ENCODE measurements around the gene NPR1. TPM values are rescaled to one million over a fixed set of nuclear protein-coding genes. Genes with fewer than 3 reads are reported as not detected.
A peak's percentile ranks its signal among the peaks of the same experiment; 100 is the strongest.
"Not testable (repeated sequence)": the region's sequence is repeated elsewhere in the genome, so short reads cannot be mapped to it uniquely, and the experiment has no call there.

The NPR1 gene
- total RNA-seq, 1 donor from 2014 or later: not detected

DNA sequence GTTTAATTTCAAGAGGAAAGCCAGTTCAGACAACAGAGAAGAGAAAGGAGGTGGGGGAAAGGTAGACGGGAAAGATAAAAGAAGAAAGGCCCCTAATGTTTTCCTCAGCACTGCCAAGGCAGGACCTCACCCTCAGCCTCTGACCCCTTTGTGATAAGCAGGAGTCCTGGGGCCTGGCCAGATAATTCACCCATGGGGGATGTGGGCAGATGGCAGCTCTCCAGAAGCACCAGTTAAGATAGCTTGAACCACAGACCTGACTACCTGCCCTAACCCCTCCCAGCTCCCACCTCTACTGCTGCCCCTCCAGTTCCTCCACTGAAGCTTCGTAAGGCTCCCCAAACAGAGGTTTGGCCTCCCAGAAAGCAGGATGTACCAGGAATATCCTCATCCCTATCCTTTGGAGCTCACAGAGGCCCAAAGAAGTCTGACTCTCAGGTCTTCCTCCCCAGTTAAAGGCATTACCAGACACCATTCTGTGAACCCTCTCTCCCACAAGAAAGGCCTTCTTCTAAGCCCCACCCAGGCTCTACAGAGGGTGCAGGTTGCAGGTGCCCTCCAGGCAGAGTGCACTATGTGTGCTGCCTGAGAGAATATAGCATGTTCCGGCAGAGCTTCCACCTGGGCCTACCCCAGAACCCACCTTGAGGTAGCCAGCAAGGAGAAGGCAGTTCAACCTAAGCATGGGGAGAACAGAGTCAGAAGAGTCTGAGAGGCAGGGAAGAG, 29.2 kb upstream of the NPR1 start:
- no peak for DNase-seq (ENCODE audit: low read depth)

DNA sequence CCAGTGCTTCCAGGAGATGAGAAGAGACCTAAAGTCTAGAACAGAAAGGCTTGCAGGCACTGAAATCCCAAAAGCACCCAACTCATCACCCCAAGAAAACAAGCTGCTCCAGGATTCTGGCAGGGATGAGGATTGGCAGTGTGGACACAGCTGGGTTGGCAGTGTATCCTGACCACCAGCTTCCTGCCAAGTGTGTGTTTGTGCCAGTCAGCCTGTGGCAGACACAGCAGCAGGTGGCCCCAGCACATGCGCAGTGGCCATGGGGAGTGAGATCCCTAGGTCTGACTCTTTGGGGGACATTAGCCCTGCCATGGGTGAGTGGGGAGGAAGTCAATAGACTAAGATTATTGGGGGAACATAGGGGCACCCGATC, 28.6 kb upstream of the NPR1 start:
- peak; percentile 95 for DNase-seq (ENCODE audit: low read depth)

DNA sequence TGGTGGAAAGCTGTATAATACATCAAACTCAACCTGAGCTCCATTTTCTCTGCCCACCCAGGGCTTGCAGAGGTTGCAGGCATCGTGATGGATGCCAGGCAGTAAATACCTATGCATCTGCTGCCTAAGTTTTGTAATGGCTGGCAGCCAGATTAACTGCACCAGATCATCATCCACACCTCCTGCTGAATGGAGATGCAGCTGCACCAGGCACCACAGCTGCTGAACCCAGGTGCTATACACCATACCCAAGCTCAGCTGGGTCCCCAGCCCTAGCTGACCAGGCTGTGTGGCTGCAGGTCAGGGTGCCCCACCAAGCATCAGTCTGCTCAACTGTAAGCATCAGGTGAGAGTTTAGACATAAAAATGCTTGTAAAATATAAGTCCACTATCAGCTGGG, 26.7 kb upstream of the NPR1 start:
- no peak for DNase-seq (ENCODE audit: low read depth)

DNA sequence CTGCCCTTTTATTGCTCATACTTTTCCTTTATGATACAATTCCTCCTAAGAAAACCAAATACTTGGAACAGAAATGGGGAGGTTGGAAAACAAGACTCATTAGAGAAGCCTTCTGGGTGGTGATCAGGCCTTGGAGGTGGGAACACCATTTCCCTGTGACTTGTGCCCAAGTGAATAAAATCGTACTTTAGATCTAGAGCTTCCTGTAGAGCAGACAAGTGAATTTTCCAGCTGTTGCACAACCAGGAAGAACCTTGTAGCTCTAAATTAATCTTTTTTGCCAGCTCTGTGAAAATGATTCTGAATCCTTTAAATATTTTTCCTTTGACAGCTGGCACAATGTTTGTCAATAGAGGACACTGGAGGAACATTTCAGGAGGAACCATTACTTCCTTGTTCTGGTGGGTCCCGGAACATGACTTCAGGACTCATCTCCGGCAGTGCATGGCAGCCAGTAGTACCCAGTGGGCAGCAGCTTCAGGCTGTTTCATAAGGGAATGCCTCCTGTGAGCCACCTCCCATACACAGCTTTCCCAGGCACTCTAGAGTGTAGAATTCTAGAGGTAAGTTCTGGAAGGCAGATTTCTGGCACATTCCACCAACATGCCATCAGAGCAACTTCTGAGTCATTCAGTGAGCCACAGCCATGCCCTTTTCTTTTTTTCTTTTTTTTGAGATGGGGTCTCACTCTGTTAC, 25.5 kb upstream of the NPR1 start:
- no peak for DNase-seq (ENCODE audit: low read depth)

DNA sequence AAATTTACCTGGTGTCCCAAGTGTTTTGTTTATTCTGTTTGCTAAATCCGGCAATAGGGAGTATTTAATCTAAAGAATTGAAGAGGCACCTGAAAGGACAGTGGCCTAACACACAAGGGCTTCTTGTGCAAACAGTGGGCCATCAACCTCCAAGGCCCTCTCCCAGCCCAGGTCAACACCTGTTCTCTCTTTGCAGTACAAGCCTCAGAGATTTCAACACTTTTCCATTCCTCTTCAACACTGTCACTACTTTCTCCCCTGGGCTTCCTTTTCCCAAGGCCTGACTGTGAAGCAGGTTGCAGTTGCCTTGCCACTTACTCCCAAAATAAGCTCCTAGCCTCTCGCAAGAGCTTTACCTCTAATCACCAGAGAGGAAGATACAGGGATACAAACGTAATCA, 23.2 kb upstream of the NPR1 start:
- no peak for DNase-seq (ENCODE audit: low read depth)

DNA sequence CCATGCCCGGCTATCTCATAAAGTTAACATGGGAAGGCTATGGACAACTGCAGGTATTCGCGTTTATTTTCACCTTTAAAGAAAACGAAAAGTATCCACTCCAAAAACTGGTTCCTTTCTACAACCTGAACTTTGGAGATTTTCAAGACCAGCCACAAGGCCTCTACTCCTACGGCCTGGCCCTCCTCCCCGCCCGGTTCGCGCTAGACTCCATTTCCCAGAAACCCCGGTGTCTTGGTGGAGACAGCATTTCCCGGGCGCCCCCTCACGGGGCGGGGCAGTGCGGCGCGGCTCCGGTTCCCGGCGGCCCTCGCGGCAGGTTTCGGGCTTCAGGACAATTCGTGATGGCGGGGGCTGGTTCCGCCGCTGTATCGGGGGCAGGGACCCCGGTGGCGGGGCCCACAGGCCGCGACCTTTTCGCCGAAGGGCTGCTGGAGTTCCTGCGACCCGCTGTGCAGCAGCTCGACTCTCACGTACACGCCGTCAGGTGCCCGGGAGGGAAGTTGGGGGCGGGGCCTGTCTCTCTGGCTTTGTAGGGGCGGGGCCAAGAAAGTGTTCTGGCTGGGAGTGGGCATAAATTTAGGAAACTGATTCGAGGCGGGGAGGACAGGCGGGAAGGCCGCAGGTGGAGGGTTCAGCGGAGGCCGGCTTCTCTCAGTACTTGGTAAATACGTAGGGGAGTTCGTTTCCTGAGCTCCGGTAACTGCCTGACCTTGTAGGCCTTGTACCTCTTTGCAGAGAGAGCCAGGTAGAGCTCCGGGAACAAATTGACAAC, 19.9 kb upstream of the NPR1 start, which contains the start of gene SNAPIN:
TSS of gene SNAPIN (plus strand) at position 304 of the 775 bp plus-strand sequence. CDS start at position 345, 41 bp downstream.
- peak; percentile 93 for DNase-seq (ENCODE audit: low read depth)

DNA sequence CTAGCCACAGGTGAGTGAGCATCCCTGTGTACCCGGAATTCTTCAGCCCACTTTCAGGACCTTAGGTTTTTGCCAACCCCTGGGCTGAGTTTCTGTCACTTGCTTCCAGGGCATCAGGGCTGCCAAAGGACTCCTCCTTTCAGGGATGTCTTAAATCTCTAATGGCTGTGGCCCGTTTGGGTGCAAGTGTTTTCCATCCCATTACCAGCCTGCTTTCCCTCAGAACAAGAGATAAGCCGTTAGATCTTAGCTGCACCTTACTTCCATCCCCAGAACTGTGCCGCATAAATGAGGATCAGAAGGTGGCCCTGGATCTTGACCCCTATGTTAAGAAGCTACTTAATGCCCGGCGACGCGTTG, 19.3 kb upstream of the NPR1 start:
- no peak for DNase-seq (ENCODE audit: low read depth)

DNA sequence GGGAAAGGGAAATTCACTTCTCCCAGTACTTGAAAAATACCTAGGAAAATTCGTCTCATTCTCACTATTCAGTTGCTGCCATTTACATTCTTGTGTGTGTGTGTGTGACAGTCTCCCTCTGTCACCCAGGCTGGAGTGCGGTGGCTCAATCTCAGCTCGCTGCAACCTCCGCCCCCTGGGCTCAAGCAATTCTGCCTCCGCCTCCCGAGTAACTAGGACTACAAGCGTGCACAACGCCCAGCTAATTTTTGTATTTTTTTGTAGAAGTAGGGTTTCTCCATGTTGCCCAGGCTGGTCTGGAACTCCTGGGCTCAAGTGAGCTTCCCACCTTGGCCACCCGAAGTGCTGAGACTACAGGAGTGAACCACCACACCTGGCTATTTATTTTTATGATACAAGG, 18.8 kb upstream of the NPR1 start:
- DNase-seq (ENCODE audit: low read depth): no peak

DNA sequence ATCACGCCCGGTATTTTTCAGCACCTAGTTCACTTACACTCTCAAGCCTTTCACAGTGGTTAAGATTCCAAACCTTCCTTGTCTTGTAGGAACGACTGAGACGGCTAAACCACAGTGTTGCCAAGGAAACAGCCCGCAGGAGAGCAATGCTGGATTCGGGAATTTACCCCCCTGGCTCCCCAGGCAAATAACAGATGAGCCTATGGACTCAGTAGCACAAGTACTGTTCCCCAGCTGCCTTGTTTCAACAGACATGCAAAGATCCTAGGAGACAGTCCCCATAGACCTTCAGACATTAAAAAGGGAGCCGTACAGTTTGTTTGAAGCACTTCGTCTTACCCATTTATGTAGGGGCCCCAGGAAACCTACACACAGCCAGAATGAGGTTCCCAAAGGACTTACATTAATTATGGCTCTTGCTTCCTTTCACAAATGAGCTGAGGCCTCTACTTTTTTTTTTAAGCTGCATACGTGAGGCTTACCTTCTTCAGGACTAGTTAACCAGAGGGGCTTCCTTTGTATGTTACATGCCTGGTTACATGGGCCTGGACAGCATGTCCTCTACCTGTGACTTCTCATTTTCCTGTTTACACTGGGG, 17.3 kb upstream of the NPR1 start:
- DNase-seq (ENCODE audit: low read depth): no peak

DNA sequence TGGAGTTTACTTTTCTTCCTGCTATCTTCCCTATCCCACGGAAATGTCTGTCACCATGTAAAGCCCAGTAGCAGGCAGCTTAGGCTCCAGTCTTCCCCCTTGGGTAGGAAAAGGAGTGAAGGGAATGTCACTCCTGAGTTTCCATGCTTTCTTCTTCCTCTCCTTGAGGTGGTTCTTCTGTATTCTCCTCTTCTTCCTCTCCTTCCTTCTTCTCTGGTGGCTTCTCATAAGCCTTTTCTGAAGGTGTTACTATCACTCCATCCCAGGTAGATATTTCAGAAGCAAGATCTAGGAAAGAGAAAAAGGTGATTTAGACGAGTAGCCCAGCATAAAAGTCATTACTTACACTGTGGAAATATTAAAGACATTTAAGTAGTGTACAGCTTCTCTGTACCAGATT, 16.2 kb upstream of the NPR1 start:
- no peak for DNase-seq (ENCODE audit: low read depth)

DNA sequence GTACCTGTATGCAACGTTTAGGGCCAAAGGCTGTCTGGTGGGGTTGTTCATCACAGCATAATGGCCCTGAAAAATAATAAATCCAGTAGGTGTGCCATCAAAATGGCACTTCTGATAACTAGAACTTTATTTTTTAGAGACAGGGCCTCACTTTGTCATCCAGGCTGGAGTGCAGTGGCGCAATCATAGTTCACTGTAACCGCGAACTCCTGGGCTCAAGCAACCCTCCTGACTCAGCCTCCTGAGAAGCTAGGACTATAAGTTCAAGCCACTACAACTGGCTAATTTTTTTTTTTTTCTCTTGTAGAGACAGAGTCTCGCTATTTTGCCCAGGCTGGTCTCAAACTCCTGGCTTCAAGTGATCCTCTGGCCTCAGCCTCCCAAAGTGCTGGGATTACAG, 15.3 kb upstream of the NPR1 start:
- DNase-seq (ENCODE audit: low read depth): no peak

DNA sequence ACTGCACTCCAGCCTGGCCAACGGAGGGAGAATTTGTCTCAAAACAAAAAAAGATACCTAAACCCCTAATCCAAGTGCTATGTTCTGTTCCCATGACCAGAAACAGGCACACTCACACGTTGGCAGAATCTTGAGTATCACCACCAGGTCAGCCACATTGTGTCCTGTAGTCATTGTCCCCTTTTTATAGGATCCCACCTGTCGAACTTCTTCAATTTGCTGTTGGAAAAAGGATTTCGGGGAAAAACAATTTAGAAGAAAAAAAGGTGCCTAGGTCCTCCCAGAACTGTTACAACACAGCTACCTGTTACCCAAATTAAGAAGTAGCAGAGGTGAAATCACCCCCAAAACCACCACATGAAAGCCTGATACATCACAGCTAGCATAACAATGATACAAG, 11.0 kb upstream of the NPR1 start:
- no peak for DNase-seq (ENCODE audit: low read depth)

DNA sequence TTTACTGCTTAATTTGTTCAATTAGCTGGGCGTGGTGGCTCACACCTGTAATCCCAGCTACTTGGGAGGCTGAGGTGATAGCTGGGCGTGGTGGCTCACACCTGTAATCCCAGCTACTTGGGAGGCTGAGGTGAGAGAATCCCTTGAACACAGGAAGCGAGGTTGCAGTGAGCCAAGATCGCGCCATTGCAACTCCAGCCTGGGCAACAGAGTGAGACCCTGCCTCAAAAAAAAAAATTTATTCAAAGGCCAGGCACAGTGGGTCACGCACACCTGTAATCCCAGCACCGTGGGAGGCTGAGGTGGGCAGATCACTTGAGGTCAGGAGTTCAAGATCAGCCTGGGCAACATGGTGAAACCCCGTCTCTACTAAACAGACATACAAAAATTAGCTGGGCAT, 9.8 kb upstream of the NPR1 start:
- DNase-seq (ENCODE audit: low read depth): not testable (repeated sequence)

DNA sequence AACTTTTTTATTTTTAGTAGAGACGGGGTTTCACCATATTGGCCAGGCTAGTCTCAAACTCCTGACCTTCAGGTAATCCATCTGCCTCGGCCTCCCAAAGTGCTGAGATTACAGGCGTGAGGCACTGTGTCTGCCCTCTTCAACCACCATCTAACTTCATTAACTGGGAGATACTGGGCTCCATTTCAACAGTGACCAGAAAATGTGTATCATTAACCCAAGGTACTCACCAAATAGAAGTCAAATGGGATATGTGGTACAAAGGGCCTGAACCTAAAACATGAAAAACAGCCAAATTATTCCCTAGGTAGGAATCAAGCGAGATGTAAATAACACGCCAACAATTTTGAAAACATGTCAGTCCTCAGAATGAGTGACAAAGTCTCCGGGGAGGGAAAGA, 8.9 kb upstream of the NPR1 start:
- DNase-seq (ENCODE audit: low read depth): no peak

DNA sequence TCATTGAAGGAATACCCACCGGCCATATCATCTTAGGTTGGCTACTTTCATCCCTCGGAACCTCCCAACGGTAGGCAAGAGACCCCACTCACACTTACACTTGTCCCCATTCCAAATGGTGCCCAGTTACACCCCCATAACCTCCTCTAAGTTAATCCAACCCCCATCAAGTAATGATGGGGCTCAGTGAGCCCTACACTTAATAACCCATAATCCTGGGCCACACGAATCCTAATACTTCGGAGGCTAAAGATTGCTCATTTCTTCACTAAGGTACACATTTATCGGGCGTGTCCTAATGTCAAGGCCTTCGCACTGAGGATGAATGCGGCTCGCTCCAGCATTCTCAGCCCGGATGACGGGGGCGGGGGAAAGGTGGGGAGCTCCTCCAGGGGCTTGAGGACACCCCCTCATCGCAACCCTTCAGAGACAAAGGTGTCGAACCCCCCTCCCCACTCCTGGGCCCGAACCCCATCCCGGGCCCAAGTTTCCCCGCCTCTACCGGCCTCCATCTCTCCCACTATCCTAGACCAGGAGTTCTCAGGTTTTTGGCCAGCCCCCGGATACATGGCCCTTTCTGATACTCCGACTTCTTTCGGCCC, 8.1 kb upstream of the NPR1 start:
- no peak for DNase-seq (ENCODE audit: low read depth)

DNA sequence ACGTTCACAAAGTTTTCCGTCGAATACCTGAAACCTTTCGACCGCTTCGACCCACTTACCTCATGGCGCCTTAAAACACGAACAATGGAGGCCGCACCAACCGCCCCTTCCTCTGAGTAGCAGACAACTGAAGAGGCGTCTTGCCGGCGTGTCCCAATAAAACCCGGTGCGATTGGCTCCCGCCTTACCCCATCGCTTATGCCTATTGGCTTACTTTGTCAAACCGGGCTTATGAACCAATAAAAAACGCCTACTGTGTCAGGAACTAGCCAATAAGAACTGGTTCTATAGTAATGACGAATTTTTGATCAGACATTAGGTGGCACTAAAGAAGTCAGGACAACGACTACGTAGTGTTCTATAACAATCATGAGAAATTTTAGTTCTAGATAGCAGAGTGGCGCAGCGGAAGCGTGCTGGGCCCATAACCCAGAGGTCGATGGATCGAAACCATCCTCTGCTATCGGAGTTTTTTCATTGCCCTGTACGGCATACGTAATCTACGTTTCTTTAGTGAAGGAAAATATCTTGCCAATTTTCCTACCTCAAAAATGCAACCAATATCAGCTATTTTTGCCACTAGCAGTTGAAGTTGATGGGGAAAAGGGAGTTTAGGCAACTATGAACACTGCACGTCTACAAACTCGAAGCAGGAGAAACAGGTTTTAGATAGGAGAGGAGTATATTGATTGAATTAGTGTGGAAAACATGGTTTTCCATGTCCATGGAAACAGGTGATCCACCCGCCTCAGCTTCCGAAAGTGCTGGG, 7.4 kb upstream of the NPR1 start, which contains the start of gene ILF2:
TSS of gene ILF2 (minus strand) at position 135 of the 769 bp plus-strand sequence. CDS start at position 64, 71 bp downstream.
- DNase-seq (ENCODE audit: low read depth): peak; percentile 99

DNA sequence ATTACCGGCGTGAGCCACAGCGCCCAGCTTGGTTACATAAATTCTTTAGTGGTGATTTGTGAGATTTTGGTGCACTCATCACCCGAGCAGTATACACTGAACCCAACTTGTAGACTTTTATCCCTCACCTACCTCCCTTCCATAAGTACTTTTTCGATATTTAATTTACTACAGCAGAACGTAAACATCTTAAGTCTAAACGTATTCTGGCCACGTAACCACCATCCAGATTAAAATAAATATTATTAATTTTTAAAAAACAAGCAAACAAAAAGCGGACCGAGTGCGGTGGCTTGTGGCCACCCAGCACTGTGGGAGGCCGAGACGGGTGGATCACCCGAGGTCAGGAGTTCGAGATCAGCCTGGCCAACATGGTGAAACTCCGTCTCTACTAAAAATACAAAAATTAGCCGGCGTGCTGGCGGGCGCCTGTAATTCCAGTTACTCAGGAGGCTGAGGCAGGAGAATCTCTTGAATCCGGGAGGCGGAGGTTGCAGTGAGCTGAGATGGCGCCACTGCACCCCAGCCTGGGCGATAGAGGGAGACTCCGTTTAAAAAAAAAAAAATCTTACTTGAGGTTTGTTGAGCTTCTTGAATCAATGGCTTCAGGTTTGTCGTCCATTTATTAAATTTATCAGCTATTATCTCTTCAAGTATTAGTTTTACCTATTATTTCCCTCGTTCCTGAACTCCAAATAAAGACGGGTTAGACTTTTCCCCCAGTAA, 6.7 kb upstream of the NPR1 start:
- peak; percentile 71 for DNase-seq (ENCODE audit: low read depth)

DNA sequence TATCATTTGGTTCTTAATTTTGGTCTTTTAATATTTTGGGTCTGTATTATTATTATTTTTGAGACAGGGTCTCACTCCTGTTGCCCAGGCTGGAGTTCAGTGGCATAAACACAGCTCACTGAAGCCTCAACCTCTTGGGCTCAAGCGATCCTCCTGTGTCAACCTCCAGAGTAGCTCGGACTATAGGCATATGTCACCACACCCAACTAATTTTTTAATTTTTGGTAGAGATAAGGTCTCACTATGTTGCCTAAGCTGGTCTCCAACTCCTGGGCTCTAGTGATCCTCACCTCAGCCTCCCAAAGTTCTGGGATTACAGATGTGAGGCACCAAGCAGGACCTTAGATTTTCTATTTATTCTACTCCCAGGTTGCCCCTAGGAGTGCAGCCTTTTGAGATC, 5.0 kb upstream of the NPR1 start:
- DNase-seq (ENCODE audit: low read depth): no peak

DNA sequence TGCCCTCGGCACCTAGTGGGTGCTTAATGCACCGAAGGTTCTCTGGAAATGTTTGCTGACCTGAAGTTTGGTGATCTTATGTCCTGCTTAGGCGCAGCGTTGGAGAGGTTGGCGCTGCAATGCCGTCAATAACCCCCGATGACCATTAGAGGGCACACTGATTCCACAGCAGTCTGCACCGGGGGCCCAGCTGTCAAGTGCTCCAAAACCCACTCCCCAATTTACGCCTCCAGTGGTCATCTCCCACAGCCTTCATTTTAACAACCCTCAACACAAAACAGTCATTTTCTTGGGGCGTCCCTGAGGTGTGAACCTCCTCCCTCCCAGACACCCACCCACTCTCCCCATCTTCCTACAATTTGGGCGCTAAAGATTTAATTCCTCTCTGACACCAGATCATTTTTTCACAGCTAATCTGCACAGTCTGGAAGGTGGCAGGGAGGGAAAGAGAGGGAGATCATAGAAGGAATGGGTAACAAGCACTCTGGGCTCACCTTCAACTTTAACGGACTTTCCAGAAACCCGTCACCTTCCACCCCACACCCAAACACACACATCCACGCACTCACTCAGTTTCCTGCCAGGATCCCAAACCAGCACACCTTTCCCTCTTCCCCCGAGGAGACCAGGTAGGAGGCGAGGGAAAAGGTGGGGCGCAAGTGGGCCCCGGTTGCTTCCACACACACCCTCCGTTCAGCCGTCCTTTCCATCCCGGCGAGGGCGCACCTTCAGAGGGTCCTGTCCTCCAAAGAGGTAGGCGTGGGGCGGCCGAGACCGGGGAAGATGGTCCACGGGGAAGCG, 570 bp upstream of the NPR1 start:
- peak; percentile 49 for DNase-seq (ENCODE audit: low read depth)

Measured in myocyte (in vitro differentiated cells).